Heart right ventricle (tissue), 16 donors: ENCODE data around the gene MAP3K4. TPM values are rescaled to one million over a fixed set of nuclear protein-coding genes. Genes with fewer than 3 reads are reported as not detected.

Experiments used
- ATAC-seq, 8 donors: fragments of 200-7000 bp; cut with Tn5 transposase; one replicate each; pipeline ENCODE4 v1.9.1; 2020; ENCODE audit warnings: mild to moderate bottlenecking in 8 of 8, moderate library complexity in 8 of 8, moderate number of reproducible peaks in 1 of 8
- DNase-seq, 2 donors: peaks; one replicate each; pipeline ENCODE4 v3.0.0-alpha.2; 2020
- H3K27ac ChIP-seq, 10 donors: fragments of 200-600 bp; sonication (generic) in 2 of 10; one replicate each; pipeline versions ENCODE4 v1.5.0 to v1.8.0; 2020 to 2022; ENCODE audit warnings: mild to moderate bottlenecking in 3 of 10
- H3K27me3 ChIP-seq, 7 donors: fragments of 200-600 bp; one replicate each; pipeline ENCODE4 v1.8.0; 2021 to 2022; ENCODE audit warnings: mild to moderate bottlenecking in 2 of 7
- H3K36me3 ChIP-seq, 9 donors: fragments of 200-600 bp; sonication (generic) in 1 of 9; one replicate each; pipeline versions ENCODE4 v1.5.0 to v1.8.0; 2020 to 2022; ENCODE audit warnings: mild to moderate bottlenecking in 2 of 9
- H3K4me1 ChIP-seq, 9 donors: fragments of 200-600 bp; sonication (generic) in 1 of 9; one replicate each; pipeline versions ENCODE4 v1.5.0 to v1.8.0; 2020 to 2022; ENCODE audit warnings: mild to moderate bottlenecking in 4 of 9
- H3K4me3 ChIP-seq, 10 donors: fragments of 200-600 bp; sonication (generic) in 2 of 10; one replicate each; pipeline versions ENCODE4 v1.5.0 to v1.8.0; 2020 to 2022; ENCODE audit warnings: mild to moderate bottlenecking in 7 of 10, moderate library complexity in 2 of 10
- H3K9me3 ChIP-seq, 11 donors: fragments of 200-600 bp in 10 of 11; sonication (generic) in 2 of 11; one replicate each; pipeline versions ENCODE4 v1.5.0 to v1.8.0; 2013 to 2022; ENCODE audit warnings: mild to moderate bottlenecking in 2 of 11, control low read depth in 1 of 11, moderate library complexity in 1 of 11
- WGBS, 2 donors: extraction: QIAGEN DNeasy Blood & Tissue Kit; methylation state at CpG; one replicate each; pipeline ENCODE4 v1.1.7; 2013; ENCODE audit warnings: inconsistent platforms in 1 of 2; 5-methylcytosine and 5-hydroxymethylcytosine counted together
- intact Hi-C, 10 donors: fragments of 100-400 bp; cut with DNase I; formaldehyde crosslinking; loops; one replicate each; pipeline versions ENCODE4 v1.11.1 to v1.14.2; 2022
- polyA plus RNA-seq, 2 donors: library from polyadenylated mRNA; stranded (reverse); fragments of 200-250 nt; gene quantifications; one replicate each; pipeline ENCODE4 v1.2.3, GENCODE V29; 2013
- total RNA-seq, 10 donors: library from RNA; stranded (reverse); fragmentation: NEBNext Ultra II Directional in 3 of 10; extraction: Animal tissue kit (Norgen Biotek cat#: 25700) in 3 of 10; gene quantifications; one replicate each; pipeline versions ENCODE4 v1.2.1 to v1.2.4, GENCODE V29; 2021 to 2023
- TF ChIP-seq, protein P1 (sequence below), 9 donors: fragments of 200-600 bp; sonication (generic) in 2 of 9; IDR thresholded peaks; one replicate each; pipeline versions ENCODE4 v1.5.0 to v1.8.0; 2021 to 2022; ENCODE audit warnings: antibody characterized with exemption in 9 of 9, mild to moderate bottlenecking in 5 of 9, moderate library complexity in 1 of 9
- donor health status: Arrhythmogenic right ventricular cardiomyopathy.
- donor health status: ischemic (EF 13 %, LVEDD 7.1; RV severe dilation, severe dysfunction).
- donor health status: healthy with polysubstance abuse.
- donor health status: DM: no; HTN: yes; CAD: no.
- donor health status: DM: no; HTN: no; CAD: no.
- donor health status: ischemic (EF 25% LVEDD 6.9; RV normal size, moderate dysfunction).
- donor health status: ischemic (EF 25% LVEDD 5.7; RV mildly dilated, moderate dysfunction).
- donor health status: healthy.
- donor health status: DM: yes; HTN: yes; CAD: no.
- donor health status: Ischemic cardiomyopathy.
- donor health status: ischemic (EF 35%, LVEDD 5.7; RV mildly dilated, moderate dysfunction).
- donor health status: nonischemic (EF 11% LVEDD 7.7; RV severe dilation, severe dysfunction).
- donor health status: DM: yes; HTN: yes; CAD: no.
- donor health status: PGD.
- donor health status: ischemic (EF 29% LVEDD 5.4; RV normal size, mild dysfunction).
- donor health status: nonischemic (EF 23%, LVEDD 6.1; RV moderate dilation, normal function).

The MAP3K4 gene
- total and polyA plus RNA-seq, 12 donors = 10.5 to 50.2 (median 30.9) TPM

DNA sequence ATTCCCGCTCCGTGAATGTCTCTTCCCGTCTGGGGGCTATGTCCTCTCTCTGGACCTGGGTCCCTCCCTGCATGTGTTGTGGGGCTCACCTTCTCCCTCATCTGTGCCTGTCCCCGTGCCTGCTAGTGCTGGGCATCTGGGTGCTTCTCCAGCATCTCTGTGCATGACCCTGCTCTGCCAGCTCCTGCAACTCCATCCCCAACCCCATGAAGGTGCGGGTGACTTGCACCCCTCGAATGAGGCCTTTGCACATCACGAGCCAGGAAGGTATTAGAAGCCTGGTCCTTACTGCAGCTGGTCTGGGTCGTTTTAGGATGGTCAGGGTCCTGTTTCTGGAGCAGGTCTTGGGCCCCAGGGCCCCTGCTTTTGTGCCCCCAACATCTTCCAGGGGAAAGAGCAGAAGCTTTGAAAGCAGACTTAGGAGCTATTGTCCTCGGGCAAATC lies 172.6 kb downstream of the MAP3K4 start:
- no peak for ATAC-seq
- DNase-seq = no peak
- H3K36me3 ChIP-seq = peaks cover 0 to 51% (median 0%) of the 10 kb centered on the region in 9 donors
- intact Hi-C loops = loop anchor here in 1 of 10 donors (2.0 kb wide), 1 partner anchor 25 kb away; no protein-coding TSS in a partner anchor
- WGBS, 2 donors = 97 to 98% methylated on average over 9 of the region's 9 CpGs
- TF ChIP-seq, protein P1, sequence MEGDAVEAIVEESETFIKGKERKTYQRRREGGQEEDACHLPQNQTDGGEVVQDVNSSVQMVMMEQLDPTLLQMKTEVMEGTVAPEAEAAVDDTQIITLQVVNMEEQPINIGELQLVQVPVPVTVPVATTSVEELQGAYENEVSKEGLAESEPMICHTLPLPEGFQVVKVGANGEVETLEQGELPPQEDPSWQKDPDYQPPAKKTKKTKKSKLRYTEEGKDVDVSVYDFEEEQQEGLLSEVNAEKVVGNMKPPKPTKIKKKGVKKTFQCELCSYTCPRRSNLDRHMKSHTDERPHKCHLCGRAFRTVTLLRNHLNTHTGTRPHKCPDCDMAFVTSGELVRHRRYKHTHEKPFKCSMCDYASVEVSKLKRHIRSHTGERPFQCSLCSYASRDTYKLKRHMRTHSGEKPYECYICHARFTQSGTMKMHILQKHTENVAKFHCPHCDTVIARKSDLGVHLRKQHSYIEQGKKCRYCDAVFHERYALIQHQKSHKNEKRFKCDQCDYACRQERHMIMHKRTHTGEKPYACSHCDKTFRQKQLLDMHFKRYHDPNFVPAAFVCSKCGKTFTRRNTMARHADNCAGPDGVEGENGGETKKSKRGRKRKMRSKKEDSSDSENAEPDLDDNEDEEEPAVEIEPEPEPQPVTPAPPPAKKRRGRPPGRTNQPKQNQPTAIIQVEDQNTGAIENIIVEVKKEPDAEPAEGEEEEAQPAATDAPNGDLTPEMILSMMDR (IDR thresholded peaks at IDR 0.05) = no peak
- H3K27ac ChIP-seq = no peak overlapping the region
- no peaks in the 10 kb centered on the region for H3K9me3 ChIP-seq
- peaks cover 0 to 17% (median 0%) of the 10 kb centered on the region in 9 donors for H3K4me1 ChIP-seq
- no peaks in the 10 kb centered on the region for H3K27me3 ChIP-seq
- H3K4me3 ChIP-seq = no peak overlapping the region

DNA sequence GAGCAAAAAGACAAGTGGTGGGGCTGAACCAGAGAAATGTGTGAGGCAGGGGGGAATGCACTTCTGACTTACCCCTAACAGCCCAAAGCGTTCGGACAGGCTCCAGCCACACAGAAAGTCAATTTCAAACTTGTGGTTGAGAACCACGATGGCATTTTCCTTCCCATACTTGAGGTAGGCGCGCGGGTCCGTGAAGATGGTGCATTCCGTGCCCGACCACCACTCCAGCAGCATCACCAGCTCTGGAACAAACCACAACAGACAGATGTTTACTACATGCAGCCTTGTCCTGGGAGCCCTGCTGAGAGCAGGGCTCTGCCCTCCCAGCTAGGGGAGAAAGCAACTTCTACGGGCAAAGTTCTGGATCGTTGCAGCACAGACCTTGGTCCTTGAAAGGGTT lies 174.6 kb downstream of the MAP3K4 start:
- Histone ChIP-seq H3K4me3 (no peak overlapping the region), H3K36me3 (peaks cover 0 to 40% (median 0%) of the 10 kb centered on the region in 9 donors), H3K27me3 (no peaks in the 10 kb centered on the region), H3K4me1 (peaks cover 0 to 18% (median 0%) of the 10 kb centered on the region in 9 donors), H3K9me3 (peaks cover 0 to 1% (median 0%) of the 10 kb centered on the region in 11 donors), H3K27ac (no peak overlapping the region)
- intact Hi-C loops = no loop called here
- TF ChIP-seq, protein P1 (IDR thresholded peaks at IDR 0.05) = no peak
- DNase-seq (no peak), ATAC-seq (no peak)
- 93 to 95% methylated on average over 11 of the region's 11 CpGs for WGBS, 2 donors

DNA sequence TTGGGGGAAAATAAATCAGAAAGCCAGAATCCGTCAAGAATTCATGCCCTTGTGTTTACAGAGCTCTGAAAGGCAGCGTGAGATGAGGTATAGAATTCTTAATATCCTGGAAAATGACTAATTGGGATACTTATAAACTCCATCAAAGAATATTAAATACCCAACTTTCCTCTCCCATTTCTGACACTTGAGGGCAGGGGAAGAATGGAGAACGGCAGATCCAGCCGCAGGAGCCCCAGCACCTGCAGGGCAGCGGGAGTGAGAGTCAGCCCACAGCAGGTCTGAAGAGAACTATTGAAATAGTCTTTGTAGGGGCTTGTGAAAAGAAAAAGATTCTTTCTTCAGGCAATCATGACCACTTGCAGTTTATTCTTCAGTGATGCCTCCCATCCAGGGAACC lies 175.1 kb downstream of the MAP3K4 start:
- ATAC-seq (no peak), DNase-seq (no peak)
- intact Hi-C loops = no loop called here
- Histone ChIP-seq H3K9me3 (peaks cover 0 to 4% (median 0%) of the 10 kb centered on the region in 11 donors), H3K27ac (no peak overlapping the region), H3K4me3 (no peak overlapping the region), H3K27me3 (no peaks in the 10 kb centered on the region), H3K4me1 (peaks cover 0 to 19% (median 0%) of the 10 kb centered on the region in 9 donors), H3K36me3 (peaks cover 0 to 40% (median 0%) of the 10 kb centered on the region in 9 donors)
- 94 to 100% methylated on average over 5 of the region's 5 CpGs for WGBS, 2 donors
- TF ChIP-seq, protein P1 (IDR thresholded peaks at IDR 0.05) = no peak
